Fibroblast of mammary gland (primary cell): ENCODE results near the gene TREX2.

Experiments
- DNase-seq: peaks from one replicate; pipeline ENCODE4 v3.0.0-alpha.2; 2010; ENCODE audit warnings: low read depth
- H3K4me3 ChIP-seq: 2 replicates; pipeline ENCODE4 v1.5.1; 2011; ENCODE audit warnings: low read depth, mild to moderate bottlenecking, low read length, moderate library complexity; ENCODE audit not compliant: control insufficient read depth
- CTCF ChIP-seq: conservative IDR thresholded peaks from 2 replicates; pipeline ENCODE4 v1.5.1; 2011; ENCODE audit warnings: low read depth, low read length, inconsistent platforms; ENCODE audit not compliant: control insufficient read depth, insufficient read depth

Gene TREX2

GRCh38 chrX:153471663-153472280 lies 25.9 kb upstream of the TREX2 start:
- no peak for TF ChIP-seq CTCF
- no peak for DNase-seq
- H3K4me3 ChIP-seq: no peak overlapping the region

- peak within 1 kb of the TSS; percentile 68 for H3K4me3 ChIP-seq
- peak; percentile 55 for TF ChIP-seq CTCF
- peak; percentile 82 for DNase-seq
Observed at GRCh38 chrX:153470411-153471363, 24.8 kb upstream of the TREX2 start, which contains the start of gene HAUS7. Gene HAUS7, minus strand, starts transcription at chrX:153470576. Its CDS starts 19 bp downstream, at chrX:153470557.

GRCh38 chrX:153469811-153470410 lies 24.1 kb upstream of the TREX2 start:
- H3K4me3 ChIP-seq: peak overlapping the region; percentile 68
- TF ChIP-seq CTCF: no peak
- peak; percentile 28 for DNase-seq

- TF ChIP-seq CTCF: no peak
- no peak overlapping the region for H3K4me3 ChIP-seq
- no peak for DNase-seq
Observed at GRCh38 chrX:153468008-153468580, 22.2 kb upstream of the TREX2 start.

GRCh38 chrX:153465691-153466380 lies 20.0 kb upstream of the TREX2 start:
- H3K4me3 ChIP-seq: no peak overlapping the region
- TF ChIP-seq CTCF: no peak
- DNase-seq: no peak

- TF ChIP-seq CTCF: no peak
- no peak for DNase-seq
- no peak overlapping the region for H3K4me3 ChIP-seq
Observed at GRCh38 chrX:153464116-153464515, 18.3 kb upstream of the TREX2 start.
